GM13976 (cell line): ENCODE measurements around the gene XPNPEP2.

Experiments used
- DNase-seq: peaks from one replicate; pipeline ENCODE4 v3.0.0; 2012; ENCODE audit warnings: low spot score
- CTCF ChIP-seq: IDR thresholded peaks from 2 replicates; pipeline ENCODE4 v1.5.1; 2012; ENCODE audit warnings: borderline replicate concordance, mild to moderate bottlenecking; ENCODE audit not compliant: insufficient read depth; ENCODE audit errors: extremely low read depth, missing control alignments, control extremely low read depth
- in situ Hi-C: fragments of 300-500 bp; cut with MboI; formaldehyde crosslinking; loops from one replicate; pipeline ENCODE4 v1.12.0; 2022; ENCODE audit warnings: low sequenced_read_pairs, mixed read lengths, inconsistent platforms; ENCODE audit not compliant: unreplicated experiment

XPNPEP2 gene

GRCh38 chrX:129695937-129696336 lies 42.8 kb upstream of the XPNPEP2 start:
- no peak for TF ChIP-seq CTCF
- in situ Hi-C loops = no loop called here
- DNase-seq = no peak

- in situ Hi-C loops = no loop called here
- no peak for DNase-seq
- no peak for TF ChIP-seq CTCF
Measured at GRCh38 chrX:129696463-129697155, 42.2 kb upstream of the XPNPEP2 start.

DNA sequence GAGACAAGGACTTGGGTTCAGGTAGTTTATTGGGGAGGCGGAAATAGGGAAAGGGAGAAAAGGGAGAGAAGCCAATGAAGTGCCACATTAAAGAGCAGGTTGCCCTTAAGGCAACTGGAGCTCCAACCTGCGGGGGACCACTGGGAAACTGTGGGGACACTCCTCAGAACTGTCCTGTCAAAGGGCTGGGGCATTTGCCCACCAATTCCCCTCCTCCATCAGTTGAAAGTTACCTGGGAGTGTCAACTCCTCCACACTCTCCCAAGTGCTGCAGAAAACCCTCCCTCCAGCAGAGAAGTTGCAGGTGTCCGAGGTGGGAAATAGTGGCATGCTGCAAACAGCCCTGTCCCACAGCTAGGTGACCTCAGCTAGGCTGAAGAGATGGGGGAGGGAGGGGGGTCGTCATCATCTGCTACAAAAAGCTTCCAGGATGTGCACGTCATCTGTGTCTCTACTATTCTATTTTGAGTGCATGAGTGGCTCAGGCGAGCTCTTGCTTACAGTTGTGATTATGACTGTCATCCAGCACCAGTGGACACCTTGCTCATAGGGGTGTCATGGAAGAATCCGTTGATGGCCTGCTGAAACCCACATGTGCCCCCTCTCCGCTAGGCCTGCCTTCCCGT lies 41.5 kb upstream of the XPNPEP2 start:
- in situ Hi-C loops = no loop called here
- no peak for TF ChIP-seq CTCF
- no peak for DNase-seq

- DNase-seq = no peak
- in situ Hi-C loops = no loop called here
- no peak for TF ChIP-seq CTCF
Measured at GRCh38 chrX:129698150-129698549, 40.6 kb upstream of the XPNPEP2 start.

- no peak for DNase-seq
Measured at GRCh38 chrX:129700536-129700935, 38.2 kb upstream of the XPNPEP2 start.

GRCh38 chrX:129701624-129702069 lies 37.1 kb upstream of the XPNPEP2 start:
- TF ChIP-seq CTCF = no peak
- no peak for DNase-seq
- in situ Hi-C loops = no loop called here

More at GRCh38 chrX:129700536-129700935, 38.2 kb upstream of the XPNPEP2 start:
- no peak for TF ChIP-seq CTCF
- in situ Hi-C loops = no loop called here
